HepG2 (cell line): ENCODE results near the gene GRPEL2. TPM values are rescaled to one million over a fixed set of nuclear protein-coding genes. Genes with fewer than 3 reads are reported as not detected.

Experiments
- ATAC-seq: fragments of 200-7000 bp; cut with Tn5 transposase; 3 replicates; pipeline ENCODE4 v1.9.1; 2020; ENCODE audit warnings: mild to moderate bottlenecking, moderate library complexity
- BruUV-seq: library from RNA; stranded (reverse); fragments of 400-500 nt; replicated peaks from 2 replicates; lab custom pipeline; 2021; lab: Mats Ljungman, UMichigan
- CTCF ChIA-PET: fragments of 300-600 bp; formaldehyde crosslinking; extraction: SDS; loops from one replicate; lab custom pipeline; 2021; ENCODE audit warnings: low total read pairs, inconsistent platforms, low intra/inter-chr PET ratio; lab: Yijun Ruan, JAX
- POLR2A ChIA-PET: fragments of 350-600 bp; sonication (Branson Sonifier 250); formaldehyde crosslinking; loops from one replicate; lab custom pipeline; 2020; ENCODE audit warnings: antibody characterized with exemption, inconsistent platforms; lab: Yijun Ruan, JAX
- DNase-seq: peaks from one replicate; pipeline ENCODE4 v3.0.0-alpha.2; 2015; ENCODE audit warnings: low spot score
- FAIRE-seq: peaks from 3 replicates; lab custom pipeline; 2011; peaks lifted over from hg19 to GRCh38; lab: Jason Lieb, UNC
- H2AFZ ChIP-seq: one replicate; pipeline ENCODE4 v1.6.1; 2011; ENCODE audit warnings: low read length, inconsistent platforms
- H3K27ac ChIP-seq: fragments of 300-600 bp; 3 replicates; pipeline ENCODE4 v1.8.0; 2011; ENCODE audit warnings: mixed run types, mild to moderate bottlenecking, mixed read lengths, low read length, inconsistent platforms; ENCODE audit not compliant: insufficient read depth; ENCODE audit errors: extremely low read length
- H3K27me3 ChIP-seq, 2 experiments: fragments of 200-600 bp in 1 of 2; 2 replicates in 1 of 2; 3 replicates in 1 of 2; pipeline versions ENCODE4 v1.6.0 to v1.8.0; 2011; ENCODE audit warnings: low read length in 2 of 2, mild to moderate bottlenecking in 2 of 2, moderate library complexity in 2 of 2, inconsistent platforms in 1 of 2; ENCODE audit not compliant: insufficient read depth in 2 of 2, control insufficient read depth in 1 of 2
- H3K36me3 ChIP-seq, 2 experiments: fragments of 200-600 bp in 1 of 2; replicated peaks in 1 of 2; 2 replicates in 1 of 2; 3 replicates in 1 of 2; pipeline versions ENCODE4 v1.5.1 to v1.8.0; 2011; ENCODE audit warnings: low read length in 2 of 2, inconsistent platforms in 1 of 2; ENCODE audit not compliant: insufficient read depth in 2 of 2, control insufficient read depth in 1 of 2
- H3K4me1 ChIP-seq: 2 replicates; pipeline ENCODE4 v1.5.1; 2012; ENCODE audit warnings: low read length, inconsistent platforms; ENCODE audit not compliant: insufficient read depth
- H3K4me2 ChIP-seq: 2 replicates; pipeline ENCODE4 v1.6.0; 2011; ENCODE audit warnings: low read depth, low read length, inconsistent platforms
- H3K4me3 ChIP-seq, 3 experiments: fragments of 200-600 bp in 1 of 3; sonication (generic), shearing (Covaris generic) in 1 of 3; replicated peaks in 1 of 3; 2 replicates each; pipeline ENCODE4 v1.5.1; 2011 to 2016; ENCODE audit warnings: low read length in 3 of 3, inconsistent platforms in 2 of 3, low read depth in 2 of 3, mild to moderate bottlenecking in 2 of 3, control low read depth in 1 of 3, mixed read lengths in 1 of 3; ENCODE audit not compliant: insufficient read depth in 1 of 3
- H3K79me2 ChIP-seq: one replicate; pipeline ENCODE4 v1.6.1; 2011; ENCODE audit warnings: low read length, inconsistent platforms; ENCODE audit not compliant: insufficient read depth
- H3K9ac ChIP-seq: 2 replicates; pipeline ENCODE4 v1.6.0; 2011; ENCODE audit warnings: mild to moderate bottlenecking, low read depth, low read length, inconsistent platforms; ENCODE audit not compliant: insufficient read depth
- H3K9me3 ChIP-seq: 2 replicates; pipeline ENCODE4 v1.5.1; 2012; ENCODE audit warnings: mild to moderate bottlenecking, low read length
- H4K20me1 ChIP-seq: 2 replicates; pipeline ENCODE4 v1.6.0; 2011; ENCODE audit warnings: inconsistent platforms, mild to moderate bottlenecking, low read length, moderate library complexity; ENCODE audit not compliant: insufficient read depth
- CSRNP1 ChIP-seq: sonication (generic); formaldehyde crosslinking; IDR thresholded peaks from 2 replicates; pipeline ENCODE4 v1.8.1; 2023; ENCODE audit warnings: mild to moderate bottlenecking, missing genetic modification reagents
- DPF2 ChIP-seq: sonication (generic); formaldehyde crosslinking; IDR thresholded peaks from 2 replicates; pipeline ENCODE4 v1.4.0; 2020; ENCODE audit warnings: mild to moderate bottlenecking, low read depth, missing genetic modification reagents, borderline replicate concordance
- EHMT2 ChIP-seq: fragments of 200-600 bp; sonication (generic); IDR thresholded peaks from 2 replicates; pipeline ENCODE4 v1.7.0; 2017; ENCODE audit warnings: antibody characterized with exemption, low read depth, low read length, borderline replicate concordance
- GABPA ChIP-seq, 2 experiments: IDR thresholded peaks; 2 replicates each; pipeline ENCODE4 v1.6.1; 2011 to 2016; ENCODE audit warnings: low read depth in 2 of 2, low read length in 1 of 2, missing biosample characterization in 1 of 2, missing genetic modification characterization in 1 of 2
- KLF15 ChIP-seq: sonication (generic); formaldehyde crosslinking; IDR thresholded peaks from 2 replicates; pipeline ENCODE4 v1.8.1; 2023; ENCODE audit warnings: borderline replicate concordance, mild to moderate bottlenecking, inconsistent platforms, missing genetic modification reagents, mixed read lengths
- MAZ ChIP-seq, 2 experiments: sonication (generic) in 1 of 2; formaldehyde crosslinking in 1 of 2; IDR thresholded peaks; 2 replicates each; pipeline versions ENCODE4 v1.5.0 to v1.6.1; 2012 to 2020; ENCODE audit warnings: low read depth in 2 of 2, mild to moderate bottlenecking in 2 of 2, borderline replicate concordance in 1 of 2, improper control_type of control experiment in 1 of 2, low read length in 1 of 2, missing genetic modification reagents in 1 of 2, moderate library complexity in 1 of 2
- MIER3 ChIP-seq: IDR thresholded peaks from 2 replicates; pipeline ENCODE4 v1.6.1; 2016; ENCODE audit warnings: missing compliant biosample characterization, borderline replicate concordance
- SUZ12 ChIP-seq: fragments of 150-350 bp; IDR thresholded peaks from 2 replicates; pipeline ENCODE4 v1.6.1; 2014; ENCODE audit warnings: low read depth, low read length
- TCF12 ChIP-seq, 2 experiments: fragments of 450-650 bp in 1 of 2; sonication (generic) in 1 of 2; formaldehyde crosslinking in 1 of 2; IDR thresholded peaks; 2 replicates each; pipeline versions ENCODE4 v1.6.1 to v1.8.0; 2017 to 2022; ENCODE audit warnings: antibody characterized with exemption in 1 of 2, mild to moderate bottlenecking in 1 of 2, missing genetic modification reagents in 1 of 2, moderate library complexity in 1 of 2
- TCF7 ChIP-seq: sonication (generic); IDR thresholded peaks from 2 replicates; pipeline ENCODE4 v1.6.1; 2016; ENCODE audit warnings: antibody characterized with exemption, low read depth
- ZNF160 ChIP-seq: sonication (generic); formaldehyde crosslinking; IDR thresholded peaks from 2 replicates; pipeline ENCODE4 v1.8.0; 2022; ENCODE audit warnings: mild to moderate bottlenecking, inconsistent platforms, missing genetic modification reagents
- ZNF205 ChIP-seq: IDR thresholded peaks from 2 replicates; pipeline ENCODE4 v1.6.1; 2018; ENCODE audit warnings: missing biosample characterization, missing genetic modification reagents
- ZNF326 ChIP-seq: sonication (generic); formaldehyde crosslinking; IDR thresholded peaks from 2 replicates; pipeline ENCODE4 v1.4.0; 2020; ENCODE audit warnings: missing genetic modification reagents, borderline replicate concordance
- ZNF605 ChIP-seq: sonication (generic); formaldehyde crosslinking; IDR thresholded peaks from 2 replicates; pipeline ENCODE4 v1.8.0; 2022; ENCODE audit warnings: mild to moderate bottlenecking, missing genetic modification reagents
- ZNF784 ChIP-seq: sonication (generic); formaldehyde crosslinking; IDR thresholded peaks from 2 replicates; pipeline ENCODE4 v1.5.1; 2020; ENCODE audit warnings: missing genetic modification reagents, mild to moderate bottlenecking, borderline replicate concordance
- WGBS: methylation state at CpG from one replicate; pipeline ENCODE4 v1.1.6; 2017; ENCODE audit warnings: low lambda C conversion rate; 5-methylcytosine and 5-hydroxymethylcytosine counted together
- in situ Hi-C: cut with HindIII; loops from 2 replicates; pipeline ENCODE4 v1.10.0; 2017; ENCODE audit warnings: low pct_unique_long_range_greater_than_20kb; ENCODE audit not compliant: extremely low pct_ligation_motif_present
- intact Hi-C: fragments of 100-400 bp; cut with micrococcal nuclease; formaldehyde crosslinking; loops from one replicate; pipeline ENCODE4 v1.10.0; 2022; ENCODE audit not compliant: unreplicated experiment
- polyA plus RNA-seq, 8 experiments: library from polyadenylated mRNA; depleted of rRNA in 3 of 8; stranded (reverse) in 7 of 8; unstranded in 1 of 8; fragments of >200 nt; fragmentation: Illumina TruSeq in 4 of 8; extraction: Trizol in 4 of 8; gene quantifications; 2 replicates each; pipeline versions ENCODE4 v1.2.1 to v1.2.3, GENCODE V29; 2011 to 2016; ENCODE audit warnings: low read depth in 4 of 8, missing spikeins in 1 of 8, mixed read lengths in 1 of 8; ENCODE audit not compliant: insufficient read depth in 1 of 8
- total RNA-seq, 5 experiments: library from RNA; depleted of rRNA; stranded (reverse); fragments of >200 nt; fragmentation: Illumina TruSeq; extraction: Trizol; gene quantifications; 2 replicates each; pipeline ENCODE4 v1.2.3, GENCODE V29; 2016; ENCODE audit warnings: low read depth in 1 of 5

Gene GRPEL2
- total and polyA plus RNA-seq, 2 of the 13 experiments (the other 11 are each of a cell fraction or from before 2014, with no cell fraction given) = 13.1 to 16.6 TPM

GRCh38 chr5:149375434-149375833 is 30.1 kb downstream of the GRPEL2 start:
- WGBS = 60% methylated on average over 5 of the region's 6 CpGs
- Histone ChIP-seq H3K9me3 (no peaks in the 10 kb centered on the region), H3K27ac (no peak overlapping the region), H3K36me3 (no peaks in the 10 kb centered on the region), H3K4me1 (peaks cover 23% of the 10 kb centered on the region), H3K4me3 (no peak overlapping the region), H3K27me3 (peaks cover 0 to 3% of the 10 kb centered on the region in 2 experiments; a peak in 1 of 5 replicates), H4K20me1 (no peaks in the 10 kb centered on the region), H3K79me2 (no peaks in the 10 kb centered on the region), H2AFZ (no peak overlapping the region), H3K4me2 (no peak overlapping the region), H3K9ac (no peak overlapping the region)
- in situ Hi-C loops = no loop called here
- CTCF ChIA-PET = no interaction called here
- no peak for FAIRE-seq
- no TSS peak for BruUV-seq
- intact Hi-C loops = no loop called here
- POLR2A ChIA-PET = interaction anchor here (1.2 kb wide), 1 partner anchor 176 kb away, joined by 4 read pairs; the partner anchor contains the start of gene CSNK1A1
- TF ChIP-seq TCF7 = no peak
- no peak for TF ChIP-seq ZNF160 (CRISPR knock-in tag)
- no peak for DNase-seq
- ATAC-seq = no peak

GRCh38 chr5:149376104-149376503 is 30.8 kb downstream of the GRPEL2 start:
- no peak for ATAC-seq
- TF ChIP-seq KLF15 (CRISPR knock-in tag) (no peak), ZNF326 (CRISPR knock-in tag) (no peak), CSRNP1 (CRISPR knock-in tag) (no peak), ZNF205 (no peak), TCF12 (IDR thresholded peaks at IDR 0.05) (no peak), TCF12 (CRISPR knock-in tag; IDR thresholded peaks at IDR 0.05) (no peak), ZNF784 (CRISPR knock-in tag) (no peak), MIER3 (no peak), EHMT2 (no peak), DPF2 (CRISPR knock-in tag) (no peak), MAZ (IDR thresholded peaks at IDR 0.05; ENCODE audit: borderline replicate concordance, low read depth, low read length) (no peak), MAZ (CRISPR knock-in tag; IDR thresholded peaks at IDR 0.05; ENCODE audit: low read depth) (no peak), GABPA (IDR thresholded peaks at IDR 0.05; ENCODE audit: low read depth, low read length) (no peak), GABPA (CRISPR knock-in tag; IDR thresholded peaks at IDR 0.05; ENCODE audit: low read depth) (no peak), ZNF605 (CRISPR knock-in tag) (no peak), SUZ12 (no peak)

More at GRCh38 chr5:149376104-149376503, 30.8 kb downstream of the GRPEL2 start:
- Histone ChIP-seq H3K4me1 (peaks cover 30% of the 10 kb centered on the region), H3K9me3 (no peaks in the 10 kb centered on the region), H4K20me1 (no peaks in the 10 kb centered on the region), H3K27ac (no peak overlapping the region), H3K4me3 (no peak overlapping the region), H2AFZ (no peak overlapping the region), H3K9ac (no peak overlapping the region), H3K36me3 (no peaks in the 10 kb centered on the region), H3K79me2 (no peaks in the 10 kb centered on the region), H3K4me2 (no peak overlapping the region), H3K27me3 (peaks cover 0 to 3% of the 10 kb centered on the region in 2 experiments; a peak in 1 of 5 replicates)
- no TSS peak for BruUV-seq
- POLR2A ChIA-PET = interaction anchor here (1.2 kb wide), 1 partner anchor 175 kb away, joined by 4 read pairs; the partner anchor contains the start of gene CSNK1A1
- 92% methylated on average over 8 of the region's 12 CpGs for WGBS
- FAIRE-seq (no peak), DNase-seq (no peak)
- intact Hi-C loops = no loop called here
- CTCF ChIA-PET = no interaction called here
- in situ Hi-C loops = no loop called here
